Brain microvascular endothelial cell (primary cell): ENCODE measurements around the gene SYNE1.

ENCODE experiments used
- DNase-seq: peaks from one replicate; pipeline ENCODE4 v3.0.0-alpha.2; 2020
- H3K27ac ChIP-seq: fragments of 250-450 bp; sonication (Bioruptor Pico); 2 replicates; pipeline ENCODE4 v1.5.1; 2020; ENCODE audit warnings: mild to moderate bottlenecking, moderate library complexity
- H3K27me3 ChIP-seq: fragments of 250-450 bp; sonication (Bioruptor Pico); replicated peaks from 2 replicates; pipeline ENCODE4 v1.5.1; 2020; ENCODE audit warnings: mild to moderate bottlenecking
- H3K36me3 ChIP-seq: fragments of 250-450 bp; sonication (Bioruptor Pico); replicated peaks from 2 replicates; pipeline ENCODE4 v1.5.1; 2020; ENCODE audit warnings: mild to moderate bottlenecking
- H3K4me3 ChIP-seq: 2 replicates; pipeline ENCODE4 v1.5.1; 2011; ENCODE audit warnings: low read depth, mild to moderate bottlenecking, control low read depth, low read length, moderate library complexity
- in situ Hi-C: cut with HindIII; loops from 2 replicates; pipeline ENCODE4 v1.10.0; 2017; ENCODE audit warnings: low sequenced_read_pairs, low pct_ligation_motif_present
- TF ChIP-seq, protein P1 (sequence below): IDR thresholded peaks from 2 replicates; pipeline ENCODE4 v1.5.1; 2011; ENCODE audit warnings: low read depth, mild to moderate bottlenecking, moderate library complexity, low read length, control low read depth, inconsistent platforms; ENCODE audit errors: missing control alignments

SYNE1 gene

DNA sequence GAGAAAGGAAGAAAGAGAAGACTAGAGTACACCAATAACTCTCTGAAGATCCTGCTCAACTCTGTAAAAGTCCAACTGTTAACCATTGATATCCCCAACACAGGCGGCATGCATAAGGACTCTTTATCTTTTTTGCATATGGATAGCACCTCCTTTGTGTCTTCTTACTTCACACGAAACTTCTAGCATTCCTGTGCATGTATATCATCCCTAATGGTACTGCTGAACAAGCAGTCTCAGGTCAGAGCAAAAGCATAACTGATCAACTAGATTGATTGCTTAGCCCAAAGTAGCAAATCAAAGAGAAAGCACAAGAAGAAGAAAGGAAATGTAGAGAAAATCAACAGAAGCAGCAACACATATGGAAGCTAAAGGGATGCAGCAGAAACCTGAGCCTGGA, 234.4 kb downstream of the SYNE1 start:
- no peak overlapping the region for H3K4me3 ChIP-seq
- TF ChIP-seq, protein P1, sequence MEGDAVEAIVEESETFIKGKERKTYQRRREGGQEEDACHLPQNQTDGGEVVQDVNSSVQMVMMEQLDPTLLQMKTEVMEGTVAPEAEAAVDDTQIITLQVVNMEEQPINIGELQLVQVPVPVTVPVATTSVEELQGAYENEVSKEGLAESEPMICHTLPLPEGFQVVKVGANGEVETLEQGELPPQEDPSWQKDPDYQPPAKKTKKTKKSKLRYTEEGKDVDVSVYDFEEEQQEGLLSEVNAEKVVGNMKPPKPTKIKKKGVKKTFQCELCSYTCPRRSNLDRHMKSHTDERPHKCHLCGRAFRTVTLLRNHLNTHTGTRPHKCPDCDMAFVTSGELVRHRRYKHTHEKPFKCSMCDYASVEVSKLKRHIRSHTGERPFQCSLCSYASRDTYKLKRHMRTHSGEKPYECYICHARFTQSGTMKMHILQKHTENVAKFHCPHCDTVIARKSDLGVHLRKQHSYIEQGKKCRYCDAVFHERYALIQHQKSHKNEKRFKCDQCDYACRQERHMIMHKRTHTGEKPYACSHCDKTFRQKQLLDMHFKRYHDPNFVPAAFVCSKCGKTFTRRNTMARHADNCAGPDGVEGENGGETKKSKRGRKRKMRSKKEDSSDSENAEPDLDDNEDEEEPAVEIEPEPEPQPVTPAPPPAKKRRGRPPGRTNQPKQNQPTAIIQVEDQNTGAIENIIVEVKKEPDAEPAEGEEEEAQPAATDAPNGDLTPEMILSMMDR = no peak
- H3K27me3 ChIP-seq = no peaks in the 10 kb centered on the region
- no peak for DNase-seq
- in situ Hi-C loops = no loop called here
- no peak overlapping the region for H3K27ac ChIP-seq
- no peaks in the 10 kb centered on the region for H3K36me3 ChIP-seq

DNA sequence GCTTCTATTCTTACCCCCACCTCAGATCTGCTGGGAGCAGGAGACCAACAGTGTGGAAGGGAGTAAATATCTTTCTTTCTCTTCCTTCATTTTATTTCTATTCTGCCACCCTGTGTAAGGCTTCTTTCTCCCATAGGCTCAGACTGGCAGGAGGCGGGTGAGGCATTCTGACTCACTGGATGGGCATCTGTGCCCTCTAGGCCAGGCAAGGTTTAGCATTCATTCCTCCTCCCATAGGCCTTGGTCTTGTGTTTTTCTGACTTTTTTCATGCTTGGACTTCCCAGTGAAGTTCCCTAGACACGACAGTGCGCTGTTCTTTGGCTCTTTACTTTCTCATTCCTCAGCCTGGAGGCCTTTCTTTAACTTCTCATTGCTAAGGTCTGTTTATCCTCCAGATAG, 235.2 kb downstream of the SYNE1 start:
- in situ Hi-C loops = no loop called here
- Histone ChIP-seq H3K27ac (no peak overlapping the region), H3K27me3 (no peaks in the 10 kb centered on the region), H3K36me3 (no peaks in the 10 kb centered on the region), H3K4me3 (no peak overlapping the region)
- DNase-seq = no peak
- TF ChIP-seq, protein P1 = no peak

DNA sequence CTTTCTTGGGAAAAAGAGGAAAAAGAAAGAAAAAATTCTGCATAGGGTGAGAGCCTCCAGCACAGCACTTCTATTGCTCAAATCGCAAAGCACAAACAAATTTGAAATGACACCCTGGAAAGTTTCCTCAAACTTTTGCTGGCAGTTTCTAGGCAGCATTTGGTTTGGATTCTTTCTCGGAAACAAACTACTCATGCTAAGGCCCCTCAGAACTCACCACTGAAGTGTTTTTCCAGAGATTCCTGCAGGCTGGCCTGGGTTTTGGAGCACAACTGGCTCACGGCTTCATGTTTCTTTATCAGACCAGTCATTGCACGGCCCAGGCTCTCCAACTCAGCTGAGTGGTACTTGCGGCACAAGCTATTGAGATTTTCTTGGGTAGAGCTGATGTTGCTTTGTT, 237.8 kb downstream of the SYNE1 start:
- no peak overlapping the region for H3K27ac ChIP-seq
- H3K4me3 ChIP-seq = no peak overlapping the region
- H3K27me3 ChIP-seq = no peaks in the 10 kb centered on the region
- in situ Hi-C loops = no loop called here
- TF ChIP-seq, protein P1 = no peak
- no peaks in the 10 kb centered on the region for H3K36me3 ChIP-seq
- no peak for DNase-seq

DNA sequence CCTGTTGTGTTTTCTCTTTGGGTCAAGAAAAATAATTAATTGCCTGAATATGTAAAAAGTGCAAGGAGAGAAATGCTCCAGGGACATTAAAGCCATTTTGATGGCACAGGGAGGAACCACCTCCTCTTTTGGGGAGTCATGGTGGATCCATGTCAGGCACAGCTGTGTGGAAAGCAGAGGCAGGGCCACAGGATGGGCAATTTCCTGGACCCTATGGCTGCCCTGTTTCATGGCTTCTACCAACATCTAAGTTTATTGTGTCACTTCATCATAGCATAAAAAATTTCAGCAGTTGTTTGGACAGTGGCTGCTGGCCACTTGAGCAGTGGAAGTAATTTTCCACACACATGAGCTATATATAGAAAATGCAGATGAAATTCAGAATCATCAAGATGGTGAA, 238.2 kb downstream of the SYNE1 start:
- no peak overlapping the region for H3K27ac ChIP-seq
- no peaks in the 10 kb centered on the region for H3K27me3 ChIP-seq
- H3K4me3 ChIP-seq = no peak overlapping the region
- TF ChIP-seq, protein P1 = no peak
- H3K36me3 ChIP-seq = no peaks in the 10 kb centered on the region
- DNase-seq = no peak
- in situ Hi-C loops = no loop called here

DNA sequence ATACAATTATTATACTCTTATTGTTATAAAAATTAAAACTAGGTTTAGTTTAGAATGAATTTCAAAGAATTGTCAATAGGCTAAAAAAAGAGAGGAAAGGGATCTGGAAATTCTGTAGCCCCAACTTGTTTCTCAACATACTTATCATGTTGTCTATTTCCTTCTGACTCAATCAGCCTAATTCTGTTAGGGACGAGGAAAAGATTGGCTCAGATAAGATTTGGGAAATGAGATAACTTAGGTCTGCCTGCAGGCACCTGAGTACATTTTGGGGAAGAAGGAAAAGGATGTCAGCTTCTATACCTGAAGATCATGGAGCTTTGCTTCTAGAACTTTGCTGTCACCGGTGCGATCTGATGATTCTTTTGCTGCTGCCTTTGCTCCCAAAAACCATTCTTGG, 238.8 kb downstream of the SYNE1 start:
- no peak overlapping the region for H3K27ac ChIP-seq
- in situ Hi-C loops = no loop called here
- TF ChIP-seq, protein P1 = no peak
- no peak for DNase-seq
- H3K36me3 ChIP-seq = no peaks in the 10 kb centered on the region
- H3K27me3 ChIP-seq = no peaks in the 10 kb centered on the region
- no peak overlapping the region for H3K4me3 ChIP-seq

DNA sequence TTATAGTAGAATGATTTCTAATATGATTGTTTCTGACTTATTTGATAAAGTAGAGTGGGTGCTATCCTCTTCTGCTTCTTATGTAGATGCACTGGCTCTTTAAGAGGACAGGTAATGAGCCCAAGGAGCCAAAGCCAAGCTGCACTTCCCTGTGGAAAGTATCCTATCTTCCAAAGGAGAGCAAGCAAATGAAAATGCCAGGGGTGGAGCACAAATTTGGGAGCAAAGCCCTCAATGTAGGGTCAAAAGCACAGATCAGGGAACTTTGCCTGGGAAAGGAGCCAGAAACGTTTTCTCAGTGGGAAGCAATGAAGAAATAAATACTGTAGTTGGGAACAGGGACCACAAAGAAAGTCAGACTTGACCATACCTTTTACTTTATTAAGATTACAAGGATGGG, 242.9 kb downstream of the SYNE1 start:
- no peak for DNase-seq
- Histone ChIP-seq H3K27ac (no peak overlapping the region), H3K27me3 (no peaks in the 10 kb centered on the region), H3K36me3 (no peaks in the 10 kb centered on the region), H3K4me3 (no peak overlapping the region)
- in situ Hi-C loops = no loop called here
- TF ChIP-seq, protein P1 = no peak
